Measurements from ENCODE around the gene ALKBH6.

ALKBH6 gene

GRCh38 chr19:35993923-35994598 is 20.0 kb downstream of the ALKBH6 start:
- H2AFZ ChIP-seq (ENCODE audit: low read depth, low read length): no peak overlapping the region

GRCh38 chr19:35992907-35993765 is 20.9 kb downstream of the ALKBH6 start:
- no peak overlapping the region for H3K9ac ChIP-seq (ENCODE audit: low read length)
- H2AFZ ChIP-seq (ENCODE audit: low read depth, low read length): no peak overlapping the region
- no peak overlapping the region; the same call in 1 of the 2 replicates for H3K4me3 ChIP-seq (ENCODE audit: low read length)
- H3K4me1 ChIP-seq (ENCODE audit: low read length): peaks cover 25% of the 10 kb centered on the region
- no peak overlapping the region; the same call in 1 of the 2 replicates for H3K27ac ChIP-seq (ENCODE audit: low read length)
- peaks cover 26% of the 10 kb centered on the region for H3K79me2 ChIP-seq (ENCODE audit: low read length)
- H3K9me3 ChIP-seq (ENCODE audit: insufficient read depth, low read length): peaks cover 6% of the 10 kb centered on the region; the same call in 1 of the 2 replicates
- no peaks in the 10 kb centered on the region for H4K20me1 ChIP-seq (ENCODE audit: insufficient read depth, low read length)
- TF ChIP-seq CTCF (IDR thresholded peaks at IDR 0.05; ENCODE audit: low read depth, low read length) (no peak), EZH2phosphoT487 (IDR thresholded peaks at IDR 0.05; ENCODE audit: low read depth) (no peak)
- H3K36me3 ChIP-seq (replicated peaks; ENCODE audit: low read depth, low read length): peaks cover 3% of the 10 kb centered on the region
- H3K27me3 ChIP-seq (ENCODE audit: low read depth, low read length): no peaks in the 10 kb centered on the region
- peak overlapping the region; percentile 84 for H3K4me2 ChIP-seq (ENCODE audit: low read length)

More at GRCh38 chr19:35993923-35994598, 20.0 kb downstream of the ALKBH6 start:
- TF ChIP-seq EZH2phosphoT487 (IDR thresholded peaks at IDR 0.05; ENCODE audit: low read depth) (no peak), CTCF (IDR thresholded peaks at IDR 0.05; ENCODE audit: low read depth, low read length) (peak; percentile 36)
- H3K4me1 ChIP-seq (ENCODE audit: low read length): peaks cover 25% of the 10 kb centered on the region
- H4K20me1 ChIP-seq (ENCODE audit: insufficient read depth, low read length): no peaks in the 10 kb centered on the region
- peaks cover 5% of the 10 kb centered on the region for H3K36me3 ChIP-seq (replicated peaks; ENCODE audit: low read depth, low read length)
- H3K27ac ChIP-seq (ENCODE audit: low read length): no peak overlapping the region
- H3K4me3 ChIP-seq (ENCODE audit: low read length): peak overlapping the region; percentile 78
- peaks cover 29% of the 10 kb centered on the region for H3K79me2 ChIP-seq (ENCODE audit: low read length)
- H3K4me2 ChIP-seq (ENCODE audit: low read length): peak overlapping the region; percentile 84
- H3K9ac ChIP-seq (ENCODE audit: low read length): peak overlapping the region; percentile 66
- no peaks in the 10 kb centered on the region for H3K9me3 ChIP-seq (ENCODE audit: insufficient read depth, low read length)
- H3K27me3 ChIP-seq (ENCODE audit: low read depth, low read length): no peaks in the 10 kb centered on the region

GRCh38 chr19:35991731-35992450 is 22.1 kb downstream of the ALKBH6 start:
- H3K79me2 ChIP-seq (ENCODE audit: low read length): peaks cover 19% of the 10 kb centered on the region
- H3K9ac ChIP-seq (ENCODE audit: low read length): no peak overlapping the region
- no peaks in the 10 kb centered on the region for H3K36me3 ChIP-seq (replicated peaks; ENCODE audit: low read depth, low read length)
- H3K27me3 ChIP-seq (ENCODE audit: low read depth, low read length): no peaks in the 10 kb centered on the region
- TF ChIP-seq EZH2phosphoT487 (IDR thresholded peaks at IDR 0.05; ENCODE audit: low read depth): no peak
- TF ChIP-seq CTCF (IDR thresholded peaks at IDR 0.05; ENCODE audit: low read depth, low read length): no peak
- no peak overlapping the region for H3K4me2 ChIP-seq (ENCODE audit: low read length)
- H3K4me1 ChIP-seq (ENCODE audit: low read length): peaks cover 29% of the 10 kb centered on the region
- H3K27ac ChIP-seq (ENCODE audit: low read length): no peak overlapping the region
- no peak overlapping the region for H3K4me3 ChIP-seq (ENCODE audit: low read length)
- H3K9me3 ChIP-seq (ENCODE audit: insufficient read depth, low read length): peaks cover 6% of the 10 kb centered on the region; the same call in 1 of the 2 replicates
- H4K20me1 ChIP-seq (ENCODE audit: insufficient read depth, low read length): no peaks in the 10 kb centered on the region
- H2AFZ ChIP-seq (ENCODE audit: low read depth, low read length): no peak overlapping the region

Data from OCI-LY3 (cell line).